ACHN (cell line): ENCODE data around the gene EDAR.
A peak's percentile ranks its signal among the peaks of the same experiment; 100 is the strongest.

Source experiments
- DNase-seq: peaks from one replicate; pipeline ENCODE4 v3.0.0-alpha.2; 2015
- in situ Hi-C: cut with HindIII; loops from 2 replicates; pipeline ENCODE4 v1.10.0; 2017; ENCODE audit warnings: low sequenced_read_pairs, low pct_ligation_motif_present, low pct_unique_long_range_greater_than_20kb

The EDAR gene

GRCh38 chr2:108905906-108906305 is 83.1 kb downstream of the EDAR start:
- in situ Hi-C loops, result no loop called here
- DNase-seq, result no peak

- no peak for DNase-seq
Observed at GRCh38 chr2:108905176-108905575, 83.8 kb downstream of the EDAR start.

GRCh38 chr2:108904680-108905079 is 84.3 kb downstream of the EDAR start:
- in situ Hi-C loops, result no loop called here
- no peak for DNase-seq

More at GRCh38 chr2:108905176-108905575, 83.8 kb downstream of the EDAR start:
- in situ Hi-C loops, result no loop called here

- DNase-seq, result no peak
- in situ Hi-C loops, result no loop called here
Observed at GRCh38 chr2:108898315-108899082, 90.5 kb downstream of the EDAR start.

GRCh38 chr2:108896741-108897140 is 92.3 kb downstream of the EDAR start:
- in situ Hi-C loops, result no loop called here
- no peak for DNase-seq

GRCh38 chr2:108895188-108895587 is 93.8 kb downstream of the EDAR start:
- in situ Hi-C loops, result no loop called here
- DNase-seq, result no peak

GRCh38 chr2:108894766-108895165 is 94.3 kb downstream of the EDAR start:
- no peak for DNase-seq
- in situ Hi-C loops, result no loop called here

- no peak for DNase-seq
- in situ Hi-C loops, result no loop called here
Observed at GRCh38 chr2:108893277-108893676, 95.7 kb downstream of the EDAR start.

- no peak for DNase-seq
- in situ Hi-C loops, result no loop called here
Observed at GRCh38 chr2:108889907-108890306, 99.1 kb downstream of the EDAR start.

GRCh38 chr2:108884619-108885018 is 104.4 kb downstream of the EDAR start:
- in situ Hi-C loops, result no loop called here
- no peak for DNase-seq

GRCh38 chr2:108878276-108878675 is 110.7 kb downstream of the EDAR start:
- DNase-seq, result no peak
- in situ Hi-C loops, result no loop called here

GRCh38 chr2:108877506-108877905 is 111.5 kb downstream of the EDAR start:
- in situ Hi-C loops, result no loop called here
- DNase-seq, result no peak

GRCh38 chr2:108870069-108870644 is 118.9 kb downstream of the EDAR start:
- DNase-seq, result no peak
- in situ Hi-C loops, result no loop called here

- no peak for DNase-seq
- in situ Hi-C loops, result no loop called here
Observed at GRCh38 chr2:108869542-108869941, 119.5 kb downstream of the EDAR start.

- in situ Hi-C loops, result no loop called here
Observed at GRCh38 chr2:108868911-108869310, 120.1 kb downstream of the EDAR start.

GRCh38 chr2:108866041-108866440 is 123.0 kb downstream of the EDAR start:
- DNase-seq, result no peak
- in situ Hi-C loops, result no loop called here

More at GRCh38 chr2:108868911-108869310, 120.1 kb downstream of the EDAR start:
- DNase-seq, result no peak

GRCh38 chr2:108858894-108859293 is 130.1 kb downstream of the EDAR start:
- DNase-seq, result no peak
- in situ Hi-C loops, result no loop called here

- peak; percentile 40 for DNase-seq
- in situ Hi-C loops, result no loop called here
Observed at GRCh38 chr2:108855194-108855593, 133.8 kb downstream of the EDAR start.

- no peak for DNase-seq
- in situ Hi-C loops, result no loop called here
Observed at GRCh38 chr2:108854484-108854883, 134.5 kb downstream of the EDAR start.

- in situ Hi-C loops, result no loop called here
- DNase-seq, result no peak
Observed at GRCh38 chr2:108853421-108853820, 135.6 kb downstream of the EDAR start.
